HG03025 (cell line): ENCODE measurements around the gene SPOP.

Experiments
- ATAC-seq: cut with Tn5 transposase; IDR thresholded peaks from one replicate; pipeline ENCODE4 v1.9.1; 2021; ENCODE audit warnings: mild to moderate bottlenecking, moderate library complexity; ENCODE audit not compliant: unreplicated experiment, low FRiP score

SPOP gene

GRCh38 chr17:49618028-49618611, 59.8 kb downstream of the SPOP start:
- no peak for ATAC-seq

GRCh38 chr17:49616601-49617131, 61.2 kb downstream of the SPOP start:
- no peak for ATAC-seq

GRCh38 chr17:49616086-49616485, 61.8 kb downstream of the SPOP start:
- ATAC-seq, result no peak

- no peak for ATAC-seq
Observed at GRCh38 chr17:49613182-49613800, 64.6 kb downstream of the SPOP start.

- ATAC-seq, result no peak
Observed at GRCh38 chr17:49612726-49613125, 65.2 kb downstream of the SPOP start.

- ATAC-seq, result no peak
Observed at GRCh38 chr17:49610883-49611584, 66.9 kb downstream of the SPOP start.

GRCh38 chr17:49604314-49604869, 73.5 kb downstream of the SPOP start:
- no peak for ATAC-seq

- no peak for ATAC-seq
Observed at GRCh38 chr17:49603720-49604119, 74.2 kb downstream of the SPOP start.

- ATAC-seq, result no peak
Observed at GRCh38 chr17:49603238-49603637, 74.7 kb downstream of the SPOP start.

GRCh38 chr17:49602783-49603182, 75.1 kb downstream of the SPOP start:
- no peak for ATAC-seq

- ATAC-seq, result no peak
Observed at GRCh38 chr17:49600949-49601348, 76.9 kb downstream of the SPOP start.

- no peak for ATAC-seq
Observed at GRCh38 chr17:49598918-49599317, 79.0 kb downstream of the SPOP start.

GRCh38 chr17:49597928-49598655, 79.8 kb downstream of the SPOP start:
- ATAC-seq, result no peak

GRCh38 chr17:49597436-49597835, 80.5 kb downstream of the SPOP start:
- no peak for ATAC-seq

GRCh38 chr17:49596613-49597244, 81.2 kb downstream of the SPOP start:
- no peak for ATAC-seq

- no peak for ATAC-seq
Observed at GRCh38 chr17:49595980-49596379, 81.9 kb downstream of the SPOP start.

- no peak for ATAC-seq
Observed at GRCh38 chr17:49595328-49595727, 82.6 kb downstream of the SPOP start.

GRCh38 chr17:49592263-49592662, 85.6 kb downstream of the SPOP start:
- no peak for ATAC-seq

GRCh38 chr17:49590874-49591273, 87.0 kb downstream of the SPOP start:
- ATAC-seq, result no peak

GRCh38 chr17:49589577-49589927, 88.3 kb downstream of the SPOP start:
- ATAC-seq, result no peak
